Heart right ventricle (tissue), 16 donors: ENCODE data around the gene SLC29A1. TPM values are rescaled to one million over a fixed set of nuclear protein-coding genes. Genes with fewer than 3 reads are reported as not detected.

ENCODE experiments used
- ATAC-seq, 8 donors: fragments of 200-7000 bp; cut with Tn5 transposase; one replicate each; pipeline ENCODE4 v1.9.1; 2020; ENCODE audit warnings: mild to moderate bottlenecking in 8 of 8, moderate library complexity in 8 of 8, moderate number of reproducible peaks in 1 of 8
- DNase-seq, 2 donors: peaks; one replicate each; pipeline ENCODE4 v3.0.0-alpha.2; 2020
- H3K27ac ChIP-seq, 10 donors: fragments of 200-600 bp; sonication (generic) in 2 of 10; one replicate each; pipeline versions ENCODE4 v1.5.0 to v1.8.0; 2020 to 2022; ENCODE audit warnings: mild to moderate bottlenecking in 3 of 10
- H3K27me3 ChIP-seq, 7 donors: fragments of 200-600 bp; one replicate each; pipeline ENCODE4 v1.8.0; 2021 to 2022; ENCODE audit warnings: mild to moderate bottlenecking in 2 of 7
- H3K36me3 ChIP-seq, 9 donors: fragments of 200-600 bp; sonication (generic) in 1 of 9; one replicate each; pipeline versions ENCODE4 v1.5.0 to v1.8.0; 2020 to 2022; ENCODE audit warnings: mild to moderate bottlenecking in 2 of 9
- H3K4me1 ChIP-seq, 9 donors: fragments of 200-600 bp; sonication (generic) in 1 of 9; one replicate each; pipeline versions ENCODE4 v1.5.0 to v1.8.0; 2020 to 2022; ENCODE audit warnings: mild to moderate bottlenecking in 4 of 9
- H3K4me3 ChIP-seq, 10 donors: fragments of 200-600 bp; sonication (generic) in 2 of 10; one replicate each; pipeline versions ENCODE4 v1.5.0 to v1.8.0; 2020 to 2022; ENCODE audit warnings: mild to moderate bottlenecking in 7 of 10, moderate library complexity in 2 of 10
- H3K9me3 ChIP-seq, 11 donors: fragments of 200-600 bp in 10 of 11; sonication (generic) in 2 of 11; one replicate each; pipeline versions ENCODE4 v1.5.0 to v1.8.0; 2013 to 2022; ENCODE audit warnings: mild to moderate bottlenecking in 2 of 11, control low read depth in 1 of 11, moderate library complexity in 1 of 11
- WGBS, 2 donors: extraction: QIAGEN DNeasy Blood & Tissue Kit; methylation state at CpG; one replicate each; pipeline ENCODE4 v1.1.7; 2013; ENCODE audit warnings: inconsistent platforms in 1 of 2; 5-methylcytosine and 5-hydroxymethylcytosine counted together
- intact Hi-C, 10 donors: fragments of 100-400 bp; cut with DNase I; formaldehyde crosslinking; loops; one replicate each; pipeline versions ENCODE4 v1.11.1 to v1.14.2; 2022
- polyA plus RNA-seq, 2 donors: library from polyadenylated mRNA; stranded (reverse); fragments of 200-250 nt; gene quantifications; one replicate each; pipeline ENCODE4 v1.2.3, GENCODE V29; 2013
- total RNA-seq, 10 donors: library from RNA; stranded (reverse); fragmentation: NEBNext Ultra II Directional in 3 of 10; extraction: Animal tissue kit (Norgen Biotek cat#: 25700) in 3 of 10; gene quantifications; one replicate each; pipeline versions ENCODE4 v1.2.1 to v1.2.4, GENCODE V29; 2021 to 2023
- TF ChIP-seq, protein P1 (sequence below), 9 donors: fragments of 200-600 bp; sonication (generic) in 2 of 9; IDR thresholded peaks; one replicate each; pipeline versions ENCODE4 v1.5.0 to v1.8.0; 2021 to 2022; ENCODE audit warnings: antibody characterized with exemption in 9 of 9, mild to moderate bottlenecking in 5 of 9, moderate library complexity in 1 of 9
- donor health status: Arrhythmogenic right ventricular cardiomyopathy.
- donor health status: ischemic (EF 13 %, LVEDD 7.1; RV severe dilation, severe dysfunction).
- donor health status: healthy with polysubstance abuse.
- donor health status: DM: no; HTN: yes; CAD: no.
- donor health status: DM: no; HTN: no; CAD: no.
- donor health status: ischemic (EF 25% LVEDD 6.9; RV normal size, moderate dysfunction).
- donor health status: ischemic (EF 25% LVEDD 5.7; RV mildly dilated, moderate dysfunction).
- donor health status: healthy.
- donor health status: DM: yes; HTN: yes; CAD: no.
- donor health status: Ischemic cardiomyopathy.
- donor health status: ischemic (EF 35%, LVEDD 5.7; RV mildly dilated, moderate dysfunction).
- donor health status: nonischemic (EF 11% LVEDD 7.7; RV severe dilation, severe dysfunction).
- donor health status: DM: yes; HTN: yes; CAD: no.
- donor health status: PGD.
- donor health status: ischemic (EF 29% LVEDD 5.4; RV normal size, mild dysfunction).
- donor health status: nonischemic (EF 23%, LVEDD 6.1; RV moderate dilation, normal function).

Gene SLC29A1
- total and polyA plus RNA-seq, 12 donors = 46.3 to 198 (median 136) TPM

GRCh38 chr6:44249082-44249748 is 25.8 kb downstream of the SLC29A1 start:
- ATAC-seq (no peak), DNase-seq (no peak)
- Histone ChIP-seq H3K27ac (peak overlapping the region in 1 of 10 donors; percentile 25), H3K4me1 (peaks cover 9 to 71% (median 48%) of the 10 kb centered on the region in 9 donors), H3K9me3 (no peaks in the 10 kb centered on the region), H3K4me3 (peak overlapping the region in 7 of 10 donors; percentile 76 to 98 (median 85)), H3K27me3 (no peaks in the 10 kb centered on the region), H3K36me3 (peaks cover 6 to 65% (median 56%) of the 10 kb centered on the region in 9 donors)
- intact Hi-C loops = no loop called here
- 70% methylated on average over 9 of the region's 9 CpGs for WGBS, 2 donors
- TF ChIP-seq, protein P1, sequence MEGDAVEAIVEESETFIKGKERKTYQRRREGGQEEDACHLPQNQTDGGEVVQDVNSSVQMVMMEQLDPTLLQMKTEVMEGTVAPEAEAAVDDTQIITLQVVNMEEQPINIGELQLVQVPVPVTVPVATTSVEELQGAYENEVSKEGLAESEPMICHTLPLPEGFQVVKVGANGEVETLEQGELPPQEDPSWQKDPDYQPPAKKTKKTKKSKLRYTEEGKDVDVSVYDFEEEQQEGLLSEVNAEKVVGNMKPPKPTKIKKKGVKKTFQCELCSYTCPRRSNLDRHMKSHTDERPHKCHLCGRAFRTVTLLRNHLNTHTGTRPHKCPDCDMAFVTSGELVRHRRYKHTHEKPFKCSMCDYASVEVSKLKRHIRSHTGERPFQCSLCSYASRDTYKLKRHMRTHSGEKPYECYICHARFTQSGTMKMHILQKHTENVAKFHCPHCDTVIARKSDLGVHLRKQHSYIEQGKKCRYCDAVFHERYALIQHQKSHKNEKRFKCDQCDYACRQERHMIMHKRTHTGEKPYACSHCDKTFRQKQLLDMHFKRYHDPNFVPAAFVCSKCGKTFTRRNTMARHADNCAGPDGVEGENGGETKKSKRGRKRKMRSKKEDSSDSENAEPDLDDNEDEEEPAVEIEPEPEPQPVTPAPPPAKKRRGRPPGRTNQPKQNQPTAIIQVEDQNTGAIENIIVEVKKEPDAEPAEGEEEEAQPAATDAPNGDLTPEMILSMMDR (IDR thresholded peaks at IDR 0.05) = no peak

DNA sequence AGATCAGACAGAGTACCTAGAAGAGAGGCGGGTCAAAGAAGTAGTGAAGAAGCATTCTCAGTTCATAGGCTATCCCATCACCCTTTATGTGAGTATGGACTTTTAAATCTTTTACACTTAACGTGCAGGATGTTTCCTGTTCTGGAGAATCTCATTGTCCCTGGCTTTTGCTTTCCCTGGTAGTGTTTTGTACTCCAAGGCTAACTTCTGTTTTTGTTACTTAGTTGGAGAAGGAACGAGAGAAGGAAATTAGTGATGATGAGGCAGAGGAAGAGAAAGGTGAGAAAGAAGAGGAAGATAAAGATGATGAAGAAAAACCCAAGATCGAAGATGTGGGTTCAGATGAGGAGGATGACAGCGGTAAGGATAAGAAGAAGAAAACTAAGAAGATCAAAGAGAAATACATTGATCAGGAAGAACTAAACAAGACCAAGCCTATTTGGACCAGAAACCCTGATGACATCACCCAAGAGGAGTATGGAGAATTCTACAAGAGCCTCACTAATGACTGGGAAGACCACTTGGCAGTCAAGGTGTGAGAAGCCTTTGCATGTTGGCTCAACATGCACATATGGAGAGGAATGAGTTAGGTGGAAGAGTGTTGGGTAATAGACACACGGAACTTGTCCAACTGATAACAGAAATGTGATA is 26.8 kb downstream of the SLC29A1 start:
- Histone ChIP-seq H3K4me3 (no peak overlapping the region), H3K4me1 (peaks cover 9 to 78% (median 48%) of the 10 kb centered on the region in 9 donors), H3K27me3 (no peaks in the 10 kb centered on the region), H3K36me3 (peaks cover 6 to 75% (median 66%) of the 10 kb centered on the region in 9 donors), H3K27ac (no peak overlapping the region), H3K9me3 (no peaks in the 10 kb centered on the region)
- 60 to 64% methylated on average over 6 of the region's 6 CpGs for WGBS, 2 donors
- intact Hi-C loops = loop anchor here in 1 of 10 donors (10.0 kb wide), 1 partner anchor 155 kb away; no protein-coding TSS in a partner anchor
- no peak for DNase-seq
- TF ChIP-seq, protein P1 (IDR thresholded peaks at IDR 0.05) = no peak
- no peak for ATAC-seq

- no peak for DNase-seq
- H3K36me3 ChIP-seq = peaks cover 6 to 80% (median 66%) of the 10 kb centered on the region in 9 donors
- TF ChIP-seq, protein P1 (IDR thresholded peaks at IDR 0.05) = no peak
- WGBS, 2 donors = 69 to 74% methylated on average over 3 of the region's 3 CpGs
- no peak overlapping the region for H3K4me3 ChIP-seq
- no peak for ATAC-seq
- peak overlapping the region in 2 of 10 donors; percentile 2 to 37 for H3K27ac ChIP-seq
- intact Hi-C loops = loop anchor here in 1 of 10 donors (10.0 kb wide), 1 partner anchor 156 kb away; no protein-coding TSS in a partner anchor
- no peaks in the 10 kb centered on the region for H3K9me3 ChIP-seq
- H3K27me3 ChIP-seq = no peaks in the 10 kb centered on the region
- peaks cover 8 to 78% (median 44%) of the 10 kb centered on the region in 9 donors for H3K4me1 ChIP-seq
These were observed 27.3 kb downstream of the SLC29A1 start for GRCh38 chr6:44250718-44251123.

GRCh38 chr6:44251576-44252524 is 28.5 kb downstream of the SLC29A1 start:
- TF ChIP-seq, protein P1 (IDR thresholded peaks at IDR 0.05) = no peak
- Histone ChIP-seq H3K4me3 (no peak overlapping the region), H3K27me3 (no peaks in the 10 kb centered on the region), H3K36me3 (peaks cover 6 to 86% (median 66%) of the 10 kb centered on the region in 9 donors), H3K4me1 (peaks cover 14 to 84% (median 54%) of the 10 kb centered on the region in 9 donors), H3K9me3 (no peaks in the 10 kb centered on the region), H3K27ac (no peak overlapping the region)
- intact Hi-C loops = loop anchor here in 1 of 10 donors (10.0 kb wide), 1 partner anchor 157 kb away; no protein-coding TSS in a partner anchor
- WGBS, 2 donors = 90 to 92% methylated on average over 14 of the region's 14 CpGs
- DNase-seq (no peak), ATAC-seq (no peak)
